CD14-positive monocyte (primary cell): ENCODE results near the gene PMS2. TPM values are rescaled to one million over a fixed set of nuclear protein-coding genes. Genes with fewer than 3 reads are reported as not detected.
"Not testable (repeated sequence)": the region's sequence is repeated elsewhere in the genome, so short reads cannot be mapped to it uniquely, and the experiment has no call there.

ENCODE experiments used
- DNase-seq, 3 donors: peaks; one replicate each; pipeline ENCODE4 v3.0.0-alpha.2; 2011 to 2022
- H2AFZ ChIP-seq: 2 replicates; pipeline ENCODE4 v1.6.0; 2012; ENCODE audit warnings: mild to moderate bottlenecking, low read depth, low read length, inconsistent platforms; ENCODE audit not compliant: insufficient read depth, poor library complexity, severe bottlenecking
- H3K27ac ChIP-seq, 2 donors: 1 replicate in 1 of 2; 2 replicates in 1 of 2; pipeline ENCODE4 v1.5.1; 2012 to 2013; ENCODE audit warnings: low read length in 2 of 2, control low read depth in 1 of 2, inconsistent platforms in 1 of 2, low read depth in 1 of 2, mild to moderate bottlenecking in 1 of 2
- H3K27me3 ChIP-seq, 2 donors: one replicate each; pipeline versions ENCODE4 v1.6.0 to v1.6.1; 2011 to 2013; ENCODE audit warnings: low read length in 2 of 2; ENCODE audit not compliant: control insufficient read depth in 2 of 2, insufficient read depth in 2 of 2
- H3K36me3 ChIP-seq, 2 donors: replicated peaks in 1 of 2; 1 replicate in 1 of 2; 2 replicates in 1 of 2; pipeline versions ENCODE4 v1.5.1 to v1.6.1; 2012 to 2013; ENCODE audit warnings: low read length in 2 of 2, control low read depth in 1 of 2, inconsistent platforms in 1 of 2, mild to moderate bottlenecking in 1 of 2; ENCODE audit not compliant: insufficient read depth in 2 of 2, control insufficient read depth in 1 of 2
- H3K4me1 ChIP-seq, 2 donors: 1 replicate in 1 of 2; 2 replicates in 1 of 2; pipeline versions ENCODE4 v1.5.1 to v1.6.1; 2012 to 2013; ENCODE audit warnings: low read length in 2 of 2, control low read depth in 1 of 2, inconsistent platforms in 1 of 2, mild to moderate bottlenecking in 1 of 2, moderate library complexity in 1 of 2; ENCODE audit not compliant: insufficient read depth in 2 of 2, control insufficient read depth in 1 of 2
- H3K4me2 ChIP-seq: replicated peaks from 2 replicates; pipeline ENCODE3; 2012; ENCODE audit warnings: low read length, moderate library complexity, mild to moderate bottlenecking; ENCODE audit not compliant: poor library complexity, severe bottlenecking; ENCODE audit errors: extremely low read depth
- H3K4me3 ChIP-seq, 3 experiments: fragments of 200-600 bp in 1 of 3; sonication (generic) in 1 of 3; replicated peaks in 1 of 3; 1 replicate in 2 of 3; 2 replicates in 1 of 3; pipeline ENCODE4 v1.5.1; 2011 to 2013; ENCODE audit warnings: low read length in 3 of 3, mild to moderate bottlenecking in 3 of 3, control low read depth in 2 of 3, low read depth in 2 of 3, inconsistent platforms in 1 of 3, moderate library complexity in 1 of 3
- H3K79me2 ChIP-seq: 2 replicates; pipeline ENCODE4 v1.6.0; 2012; ENCODE audit warnings: mild to moderate bottlenecking, control low read depth, inconsistent platforms, low read length, moderate library complexity; ENCODE audit not compliant: insufficient read depth
- H3K9ac ChIP-seq: 2 replicates; pipeline ENCODE4 v1.6.0; 2017; ENCODE audit warnings: low read length, mild to moderate bottlenecking; ENCODE audit not compliant: insufficient read depth, poor library complexity, severe bottlenecking
- H3K9me3 ChIP-seq, 2 donors: replicated peaks in 1 of 2; 1 replicate in 1 of 2; 2 replicates in 1 of 2; pipeline versions ENCODE4 v1.5.1 to v1.6.1; 2012 to 2013; ENCODE audit warnings: low read length in 2 of 2, control low read depth in 1 of 2; ENCODE audit not compliant: control insufficient read depth in 1 of 2, insufficient read depth in 1 of 2
- H4K20me1 ChIP-seq: 2 replicates; pipeline ENCODE4 v1.6.0; 2012; ENCODE audit warnings: mild to moderate bottlenecking, low read length, control low read depth, moderate library complexity; ENCODE audit not compliant: insufficient read depth
- H3K27ac Mint-ChIP-seq, 7 donors: one replicate each; pipeline ENCODE4 v1.8.0; 2020; ENCODE audit warnings: mild to moderate bottlenecking in 7 of 7, mixed read lengths in 7 of 7, moderate library complexity in 6 of 7, inconsistent platforms in 2 of 7
- H3K27me3 Mint-ChIP-seq, 3 donors: one replicate each; pipeline ENCODE4 v1.8.0; 2021 to 2022; ENCODE audit warnings: low read depth in 3 of 3, mild to moderate bottlenecking in 3 of 3, mixed read lengths in 3 of 3, moderate library complexity in 3 of 3, inconsistent platforms in 1 of 3
- H3K36me3 Mint-ChIP-seq, 2 donors: one replicate each; pipeline ENCODE4 v1.8.0; 2020; ENCODE audit warnings: mixed read lengths in 2 of 2, inconsistent platforms in 1 of 2, mild to moderate bottlenecking in 1 of 2
- H3K4me1 Mint-ChIP-seq: one replicate; pipeline ENCODE4 v1.8.0; 2020; ENCODE audit warnings: mild to moderate bottlenecking, mixed read lengths
- H3K4me3 Mint-ChIP-seq, 2 donors: one replicate each; pipeline ENCODE4 v1.8.0; 2020; ENCODE audit warnings: mild to moderate bottlenecking in 2 of 2, mixed read lengths in 2 of 2, moderate library complexity in 1 of 2
- H3K9me3 Mint-ChIP-seq, 7 donors: one replicate each; pipeline ENCODE4 v1.8.0; 2020 to 2022; ENCODE audit warnings: mixed read lengths in 7 of 7, mild to moderate bottlenecking in 6 of 7, moderate library complexity in 6 of 7, inconsistent platforms in 2 of 7
- CTCF ChIP-seq: fragments of 200-600 bp; IDR thresholded peaks from one replicate; pipeline ENCODE4 v1.8.0; 2022; ENCODE audit warnings: antibody characterized with exemption, mild to moderate bottlenecking
- WGBS: methylation state at CpG from one replicate; pipeline ENCODE4 v1.1.5; 2013; ENCODE audit warnings: missing lambda C conversion rate; ENCODE audit not compliant: insufficient coverage; 5-methylcytosine and 5-hydroxymethylcytosine counted together
- intact Hi-C, 2 donors: fragments of 100-400 bp; cut with micrococcal nuclease; formaldehyde crosslinking; loops; one replicate each; pipeline versions ENCODE4 v1.15.0 to v1.15.1; 2023
- polyA plus RNA-seq, 3 donors: library from polyadenylated mRNA; depleted of rRNA in 1 of 3; unstranded in 2 of 3; stranded (reverse) in 1 of 3; fragments of 300-500 nt in 2 of 3; fragments of >200 nt in 1 of 3; fragmentation: Illumina TruSeq in 2 of 3; gene quantifications; 1 replicate in 2 of 3; 2 replicates in 1 of 3; pipeline ENCODE4 v1.2.3, GENCODE V29; 2012 to 2021

PMS2 gene
- polyA plus RNA-seq, 3 donors = 3.8 to 5.1 (median 4.8) TPM

- TF ChIP-seq CTCF = no peak
- Mint-ChIP-seq H3K4me1 (peaks cover 13% of the 10 kb centered on the region), H3K27me3 (peaks cover 0 to 1% (median 0%) of the 10 kb centered on the region in 3 donors), H3K36me3 (peaks cover 29 to 39% of the 10 kb centered on the region in 2 donors), H3K4me3 (no peak overlapping the region), H3K27ac (peak overlapping the region; percentile 18 to 76 (median 47)), H3K9me3 (peaks cover 0 to 2% (median 0%) of the 10 kb centered on the region in 7 donors)
- H3K4me3 ChIP-seq = no peak overlapping the region
- DNase-seq = no peak
- peaks cover 24 to 41% of the 10 kb centered on the region in 2 donors for H3K36me3 ChIP-seq
- no peaks in the 10 kb centered on the region for H3K27me3 ChIP-seq
- H3K9me3 ChIP-seq = no peaks in the 10 kb centered on the region
- H3K27ac ChIP-seq = peak overlapping the region in 1 of 2 donors; percentile 56
- H3K79me2 ChIP-seq = peaks cover 51% of the 10 kb centered on the region
- intact Hi-C loops = no loop called here
- H3K4me1 ChIP-seq = peaks cover 6 to 12% of the 10 kb centered on the region in 2 donors
- H4K20me1 ChIP-seq = no peaks in the 10 kb centered on the region
- H3K9ac ChIP-seq = no peak overlapping the region
- H2AFZ ChIP-seq = no peak overlapping the region
- WGBS = 79% methylated on average over 12 of the region's 14 CpGs
- no peak overlapping the region for H3K4me2 ChIP-seq
Measured at GRCh38 chr7:6012355-6013104, 3.7 kb upstream of the PMS2 start.

- Histone ChIP-seq H2AFZ (no peak overlapping the region), H3K9ac (no peak overlapping the region), H3K79me2 (peaks cover 51% of the 10 kb centered on the region), H3K4me1 (peaks cover 6 to 12% of the 10 kb centered on the region in 2 donors), H3K9me3 (no peaks in the 10 kb centered on the region), H3K27ac (peak overlapping the region in 1 of 2 donors; percentile 17), H4K20me1 (no peaks in the 10 kb centered on the region), H3K4me2 (no peak overlapping the region), H3K27me3 (no peaks in the 10 kb centered on the region), H3K36me3 (peaks cover 15 to 31% of the 10 kb centered on the region in 2 donors), H3K4me3 (no peak overlapping the region)
- 100% methylated on average over 1 of the region's 2 CpGs for WGBS
- no peak overlapping the region for H3K4me3 Mint-ChIP-seq
- no peak for TF ChIP-seq CTCF
- H3K4me1 Mint-ChIP-seq = peaks cover 18% of the 10 kb centered on the region
- peaks cover 21 to 29% of the 10 kb centered on the region in 2 donors for H3K36me3 Mint-ChIP-seq
- no peak for DNase-seq
- H3K9me3 Mint-ChIP-seq = peaks cover 0 to 2% (median 0%) of the 10 kb centered on the region in 7 donors
- H3K27ac Mint-ChIP-seq = peak overlapping the region in 2 of 7 donors; percentile 50 to 76
- H3K27me3 Mint-ChIP-seq = peaks cover 0 to 1% (median 0%) of the 10 kb centered on the region in 3 donors
- intact Hi-C loops = no loop called here
Measured at GRCh38 chr7:6011541-6011940, 2.7 kb upstream of the PMS2 start.

GRCh38 chr7:6010370-6010769, 1.5 kb upstream of the PMS2 start:
- not testable (repeated sequence) for H3K9ac ChIP-seq

More at GRCh38 chr7:6010370-6010769, 1.5 kb upstream of the PMS2 start:
- H3K27ac ChIP-seq, H3K9me3 Mint-ChIP-seq, H3K4me3 ChIP-seq, H4K20me1 ChIP-seq, H2AFZ ChIP-seq, H3K27me3 ChIP-seq, H3K27me3 Mint-ChIP-seq, DNase-seq, intact Hi-C loops, H3K4me2 ChIP-seq, H3K9me3 ChIP-seq: not testable (repeated sequence)
- Histone ChIP-seq H3K79me2 (peaks cover 51% of the 10 kb centered on the region), H3K4me1 (peaks cover 6 to 12% of the 10 kb centered on the region in 2 donors), H3K36me3 (peaks cover 3 to 22% of the 10 kb centered on the region in 2 donors)
- Mint-ChIP-seq H3K4me1 (peaks cover 18% of the 10 kb centered on the region), H3K27ac (peak overlapping the region; percentile 30 to 95 (median 88)), H3K36me3 (peaks cover 14 to 19% of the 10 kb centered on the region in 2 donors), H3K4me3 (peak overlapping the region in 1 of 2 donors; percentile 31)
- 100% methylated on average over 2 of the region's 8 CpGs for WGBS
